ENCODE data around the gene ANKRD1. TPM values are rescaled to one million over a fixed set of nuclear protein-coding genes. Genes with fewer than 3 reads are reported as not detected.
A peak's percentile ranks its signal among the peaks of the same experiment; 100 is the strongest.
"Not testable (repeated sequence)": the region's sequence is repeated elsewhere in the genome, so short reads cannot be mapped to it uniquely, and the experiment has no call there.

The ANKRD1 gene
- total RNA-seq, 1 donor from 2014 or later = not detected

GRCh38 chr10:90913774-90914420 is 7.0 kb downstream of the ANKRD1 start:
- ATAC-seq = no peak
- no peak for DNase-seq (ENCODE audit: low spot score)

- DNase-seq (ENCODE audit: low spot score) (no peak), ATAC-seq (no peak)
Observed at GRCh38 chr10:90912854-90913479, 7.9 kb downstream of the ANKRD1 start.

GRCh38 chr10:90912174-90912573 is 8.7 kb downstream of the ANKRD1 start:
- no peak for ATAC-seq
- no peak for DNase-seq (ENCODE audit: low spot score)

- ATAC-seq = peak; percentile 99
- peak; percentile 48 for DNase-seq (ENCODE audit: low spot score)
Observed at GRCh38 chr10:90911133-90912051, 9.5 kb downstream of the ANKRD1 start.

- no peak for DNase-seq (ENCODE audit: low spot score)
- no peak for ATAC-seq
Observed at GRCh38 chr10:90906596-90906995, 14.3 kb downstream of the ANKRD1 start.

- ATAC-seq = no peak
- no peak for DNase-seq (ENCODE audit: low spot score)
Observed at GRCh38 chr10:90905925-90906324, 15.0 kb downstream of the ANKRD1 start.

- not testable (repeated sequence) for ATAC-seq; DNase-seq (ENCODE audit: low spot score)
Observed at GRCh38 chr10:90896916-90897315, 24.0 kb downstream of the ANKRD1 start.

GRCh38 chr10:90893190-90893589 is 27.7 kb downstream of the ANKRD1 start:
- no peak for ATAC-seq
- no peak for DNase-seq (ENCODE audit: low spot score)

GRCh38 chr10:90890347-90890746 is 30.5 kb downstream of the ANKRD1 start:
- DNase-seq (ENCODE audit: low spot score) (no peak), ATAC-seq (no peak)

- DNase-seq (ENCODE audit: low spot score) (no peak), ATAC-seq (no peak)
Observed at GRCh38 chr10:90889636-90890035, 31.3 kb downstream of the ANKRD1 start.

- ATAC-seq (no peak), DNase-seq (ENCODE audit: low spot score) (no peak)
Observed at GRCh38 chr10:90888387-90888786, 32.5 kb downstream of the ANKRD1 start.

- peak; percentile 91 for ATAC-seq
- DNase-seq (ENCODE audit: low spot score) = peak; percentile 74
Observed at GRCh38 chr10:90887555-90887954, 33.3 kb downstream of the ANKRD1 start.

GRCh38 chr10:90885176-90885575 is 35.7 kb downstream of the ANKRD1 start:
- ATAC-seq (no peak), DNase-seq (ENCODE audit: low spot score) (no peak)

- ATAC-seq (no peak), DNase-seq (ENCODE audit: low spot score) (no peak)
Observed at GRCh38 chr10:90884431-90884830, 36.5 kb downstream of the ANKRD1 start.

GRCh38 chr10:90880059-90880719 is 40.7 kb downstream of the ANKRD1 start:
- not testable (repeated sequence) for DNase-seq (ENCODE audit: low spot score)
- ATAC-seq = peak; percentile 65

- ATAC-seq = no peak
Observed at GRCh38 chr10:90879062-90879461, 41.8 kb downstream of the ANKRD1 start.

GRCh38 chr10:90872648-90873020 is 48.3 kb downstream of the ANKRD1 start:
- ATAC-seq (no peak), DNase-seq (ENCODE audit: low spot score) (no peak)

More at GRCh38 chr10:90879062-90879461, 41.8 kb downstream of the ANKRD1 start:
- DNase-seq (ENCODE audit: low spot score) = no peak

- peak; percentile 88 for DNase-seq (ENCODE audit: low spot score)
- peak; percentile 99 for ATAC-seq
Observed at GRCh38 chr10:90871766-90872647, 48.9 kb downstream of the ANKRD1 start, which contains the start of gene RPP30. RPP30 (plus strand) TSS chr10:90871974; CDS start chr10:90871987, 13 bp downstream.

GRCh38 chr10:90871279-90871765 is 49.6 kb downstream of the ANKRD1 start:
- DNase-seq (ENCODE audit: low spot score) = peak; percentile 46
- peak; percentile 57 for ATAC-seq
